K562 (cell line): ENCODE measurements around the gene ART1. TPM values are rescaled to one million over a fixed set of nuclear protein-coding genes. Genes with fewer than 3 reads are reported as not detected.

Source experiments
- polyA plus RNA-seq, 8 experiments: library from polyadenylated mRNA; depleted of rRNA in 4 of 8; stranded (reverse) in 5 of 8; unstranded in 3 of 8; fragments of >200 nt; fragmentation: Nextera tagmentation in 2 of 8; fragmentation: Illumina TruSeq in 1 of 8; extraction: Ambion mirVana in 2 of 8; extraction: Trizol in 1 of 8; gene quantifications; 2 replicates each; pipeline versions ENCODE4 v1.2.1 to v1.2.3, GENCODE V29; 2011 to 2014; ENCODE audit warnings: inconsistent platforms in 1 of 8, missing spikeins in 1 of 8
- small RNA-seq: library from RNA; depleted of rRNA; stranded (forward); fragments of <200 nt; gene quantifications from one replicate; pipeline ENCODE3, GENCODE V24; 2014
- total RNA-seq, 7 experiments: library from RNA; depleted of rRNA in 6 of 7; stranded (reverse); fragments of >200 nt in 6 of 7; fragmentation: Illumina TruSeq in 2 of 7; extraction: Trizol in 2 of 7; gene quantifications; 2 replicates each; pipeline versions ENCODE4 v1.2.1 to v1.2.3, GENCODE V29; 2011 to 2021; ENCODE audit warnings: low replicate concordance in 1 of 7

The ART1 gene
- total and polyA plus RNA-seq, 9 of the 15 experiments (the other 6 are each of a cell fraction or from before 2014, with no cell fraction given) = not detected

Small RNA genes within 50 kb of the gene (small RNA-seq; reads per million reads assigned to genes)
- gene RF00019 = not detected

Other genes starting within 250 kb of the ART1 start
- gene ART5, start 3.1 kb upstream of the ART1 start, total RNA-seq (2014; rRNA removed) = 0.49 and 0.50 TPM in 2 replicates
- gene ART5, start 3.1 kb upstream of the ART1 start, total RNA-seq (2014; rRNA removed; fragmentation: Illumina TruSeq; extraction: Trizol) = 0.33 TPM in 1 of 2 replicates, not detected in the other
- gene ART5, start 3.1 kb upstream of the ART1 start, total RNA-seq (2015; rRNA removed; fragmentation: Illumina TruSeq; extraction: Trizol) = 0.25 and 0.26 TPM in 2 replicates
- 0.29 and 0.38 TPM in 2 replicates for gene ART5, start 3.1 kb upstream of the ART1 start, total RNA-seq (2021)
- 0.57 and 0.59 TPM in 2 replicates for gene ART5, start 3.1 kb upstream of the ART1 start, polyA plus RNA-seq (2011; rRNA removed)
- gene ART5, start 3.1 kb upstream of the ART1 start, polyA plus RNA-seq (2014; fragmentation: Illumina TruSeq; extraction: Trizol) = 0.13 and 0.17 TPM in 2 replicates
- gene ART5, start 3.1 kb upstream of the ART1 start, polyA plus RNA-seq (2014; fragmentation: Nextera tagmentation; extraction: Ambion mirVana) = under 1 TPM; 0.08 TPM
- 0.28 and 0.53 TPM in 2 replicates for gene ART5, start 3.1 kb upstream of the ART1 start, polyA plus RNA-seq (2014; rRNA removed)
- gene CHRNA10, start 26.3 kb downstream of the ART1 start, total RNA-seq (2014; rRNA removed) = 0.82 and 0.90 TPM in 2 replicates
- 0.65 and 0.67 TPM in 2 replicates for gene CHRNA10, start 26.3 kb downstream of the ART1 start, total RNA-seq (2014; rRNA removed; fragmentation: Illumina TruSeq; extraction: Trizol)
- gene CHRNA10, start 26.3 kb downstream of the ART1 start, total RNA-seq (2015; rRNA removed; fragmentation: Illumina TruSeq; extraction: Trizol) = 1.8 and 1.9 TPM in 2 replicates
- gene CHRNA10, start 26.3 kb downstream of the ART1 start, total RNA-seq (2021) = 1.4 and 1.5 TPM in 2 replicates
- 0.81 and 1.3 TPM in 2 replicates for gene CHRNA10, start 26.3 kb downstream of the ART1 start, polyA plus RNA-seq (2011; rRNA removed)
- 0.67 and 0.79 TPM in 2 replicates for gene CHRNA10, start 26.3 kb downstream of the ART1 start, polyA plus RNA-seq (2014; fragmentation: Illumina TruSeq; extraction: Trizol)
- gene CHRNA10, start 26.3 kb downstream of the ART1 start, polyA plus RNA-seq (2014; fragmentation: Nextera tagmentation; extraction: Ambion mirVana) = under 1 TPM; 0.35 to 0.42 TPM
- 1.7 and 2.3 TPM in 2 replicates for gene CHRNA10, start 26.3 kb downstream of the ART1 start, polyA plus RNA-seq (2014; rRNA removed)
- 143 TPM in 2 replicates for gene NUP98, start 152.4 kb downstream of the ART1 start, total RNA-seq (2014; rRNA removed)
- 116 and 118 TPM in 2 replicates for gene NUP98, start 152.4 kb downstream of the ART1 start, total RNA-seq (2014; rRNA removed; fragmentation: Illumina TruSeq; extraction: Trizol)
- gene NUP98, start 152.4 kb downstream of the ART1 start, total RNA-seq (2015; rRNA removed; fragmentation: Illumina TruSeq; extraction: Trizol) = 164 and 182 TPM in 2 replicates
- gene NUP98, start 152.4 kb downstream of the ART1 start, total RNA-seq (2021) = 122 and 130 TPM in 2 replicates
- 132 and 146 TPM in 2 replicates for gene NUP98, start 152.4 kb downstream of the ART1 start, polyA plus RNA-seq (2011; rRNA removed)
- 196 and 197 TPM in 2 replicates for gene NUP98, start 152.4 kb downstream of the ART1 start, polyA plus RNA-seq (2014; fragmentation: Illumina TruSeq; extraction: Trizol)
- 10 to 100 TPM; 45.1 to 60.8 TPM for gene NUP98, start 152.4 kb downstream of the ART1 start, polyA plus RNA-seq (2014; fragmentation: Nextera tagmentation; extraction: Ambion mirVana)
- gene NUP98, start 152.4 kb downstream of the ART1 start, polyA plus RNA-seq (2014; rRNA removed) = 128 and 131 TPM in 2 replicates
- gene PGAP2, start 163.4 kb downstream of the ART1 start, total RNA-seq (2014; rRNA removed) = 17.9 and 26.9 TPM in 2 replicates
- 18.4 and 20.2 TPM in 2 replicates for gene PGAP2, start 163.4 kb downstream of the ART1 start, total RNA-seq (2014; rRNA removed; fragmentation: Illumina TruSeq; extraction: Trizol)
- 20.6 and 22.7 TPM in 2 replicates for gene PGAP2, start 163.4 kb downstream of the ART1 start, total RNA-seq (2015; rRNA removed; fragmentation: Illumina TruSeq; extraction: Trizol)
- gene PGAP2, start 163.4 kb downstream of the ART1 start, total RNA-seq (2021) = 35.2 and 38.0 TPM in 2 replicates
- 47.2 and 57.2 TPM in 2 replicates for gene PGAP2, start 163.4 kb downstream of the ART1 start, polyA plus RNA-seq (2011; rRNA removed)
- gene PGAP2, start 163.4 kb downstream of the ART1 start, polyA plus RNA-seq (2014; fragmentation: Illumina TruSeq; extraction: Trizol) = 46.4 and 49.7 TPM in 2 replicates
- gene PGAP2, start 163.4 kb downstream of the ART1 start, polyA plus RNA-seq (2014; fragmentation: Nextera tagmentation; extraction: Ambion mirVana) = 10 to 100 TPM; 33.7 to 40.0 TPM
- gene PGAP2, start 163.4 kb downstream of the ART1 start, polyA plus RNA-seq (2014; rRNA removed) = 31.8 and 34.9 TPM in 2 replicates
- 80.3 and 117 TPM in 2 replicates for gene RHOG, start 195.8 kb downstream of the ART1 start, total RNA-seq (2014; rRNA removed)
- 34.7 and 43.6 TPM in 2 replicates for gene RHOG, start 195.8 kb downstream of the ART1 start, total RNA-seq (2014; rRNA removed; fragmentation: Illumina TruSeq; extraction: Trizol)
- gene RHOG, start 195.8 kb downstream of the ART1 start, total RNA-seq (2015; rRNA removed; fragmentation: Illumina TruSeq; extraction: Trizol) = 70.0 and 71.8 TPM in 2 replicates
- 157 and 162 TPM in 2 replicates for gene RHOG, start 195.8 kb downstream of the ART1 start, total RNA-seq (2021)
- 112 and 121 TPM in 2 replicates for gene RHOG, start 195.8 kb downstream of the ART1 start, polyA plus RNA-seq (2011; rRNA removed)
- 153 and 223 TPM in 2 replicates for gene RHOG, start 195.8 kb downstream of the ART1 start, polyA plus RNA-seq (2014; fragmentation: Illumina TruSeq; extraction: Trizol)
- 10 to 100 TPM; 22.6 to 36.8 TPM for gene RHOG, start 195.8 kb downstream of the ART1 start, polyA plus RNA-seq (2014; fragmentation: Nextera tagmentation; extraction: Ambion mirVana)
- gene RHOG, start 195.8 kb downstream of the ART1 start, polyA plus RNA-seq (2014; rRNA removed) = 134 and 159 TPM in 2 replicates
- 22.1 and 23.9 TPM in 2 replicates for gene STIM1, start 210.5 kb downstream of the ART1 start, total RNA-seq (2014; rRNA removed)
- gene STIM1, start 210.5 kb downstream of the ART1 start, total RNA-seq (2014; rRNA removed; fragmentation: Illumina TruSeq; extraction: Trizol) = 25.8 and 28.2 TPM in 2 replicates
- 18.3 and 20.6 TPM in 2 replicates for gene STIM1, start 210.5 kb downstream of the ART1 start, total RNA-seq (2015; rRNA removed; fragmentation: Illumina TruSeq; extraction: Trizol)
- 50.4 and 50.5 TPM in 2 replicates for gene STIM1, start 210.5 kb downstream of the ART1 start, total RNA-seq (2021)
- gene STIM1, start 210.5 kb downstream of the ART1 start, polyA plus RNA-seq (2011; rRNA removed) = 30.2 and 42.1 TPM in 2 replicates
- 38.8 and 39.1 TPM in 2 replicates for gene STIM1, start 210.5 kb downstream of the ART1 start, polyA plus RNA-seq (2014; fragmentation: Illumina TruSeq; extraction: Trizol)
- 1 to 10 TPM; 7.7 to 8.0 TPM for gene STIM1, start 210.5 kb downstream of the ART1 start, polyA plus RNA-seq (2014; fragmentation: Nextera tagmentation; extraction: Ambion mirVana)
- 22.5 and 24.7 TPM in 2 replicates for gene STIM1, start 210.5 kb downstream of the ART1 start, polyA plus RNA-seq (2014; rRNA removed)